NT2/D1 (cell line): ENCODE data around the gene PCOLCE2.

Experiments
- DNase-seq: peaks from one replicate; pipeline ENCODE4 v3.0.0-alpha.2; 2011; ENCODE audit warnings: low read depth, low spot score
- H3K27me3 ChIP-seq: 2 replicates; pipeline ENCODE4 v1.6.0; 2011; ENCODE audit warnings: mild to moderate bottlenecking; ENCODE audit not compliant: insufficient read length, insufficient read depth
- H3K36me3 ChIP-seq: 2 replicates; pipeline ENCODE4 v1.6.1; 2011; ENCODE audit warnings: mild to moderate bottlenecking, low read length, mixed read lengths; ENCODE audit not compliant: insufficient read depth, insufficient read length
- H3K4me1 ChIP-seq: 2 replicates; pipeline ENCODE4 v1.5.1; 2011; ENCODE audit not compliant: insufficient read depth, insufficient read length
- H3K4me3 ChIP-seq: 2 replicates; pipeline ENCODE4 v1.5.1; 2011; ENCODE audit warnings: low read depth; ENCODE audit not compliant: insufficient read length
- H3K9ac ChIP-seq: 2 replicates; pipeline ENCODE4 v1.6.0; 2011; ENCODE audit warnings: low read depth; ENCODE audit not compliant: insufficient read length
- H3K9me3 ChIP-seq: 2 replicates; pipeline ENCODE4 v1.5.1; 2011; ENCODE audit warnings: mild to moderate bottlenecking, low read length; ENCODE audit not compliant: insufficient read depth
- SUZ12 ChIP-seq: IDR thresholded peaks from 2 replicates; pipeline ENCODE4 v1.6.1; 2011; ENCODE audit not compliant: insufficient read length, insufficient read depth; ENCODE audit errors: extremely low read depth
- YY1 ChIP-seq: IDR thresholded peaks from 2 replicates; pipeline ENCODE4 v1.6.1; 2011; ENCODE audit not compliant: insufficient read length, insufficient read depth
- ZNF274 ChIP-seq: IDR thresholded peaks from 2 replicates; pipeline ENCODE4 v1.6.1; 2011; ENCODE audit warnings: mild to moderate bottlenecking, low read depth, low read length

The PCOLCE2 gene

GRCh38 chr3:142785996-142786395 lies 102.9 kb downstream of the PCOLCE2 start:
- H3K36me3 ChIP-seq = peaks cover 7% of the 10 kb centered on the region
- no peaks in the 10 kb centered on the region for H3K27me3 ChIP-seq
- TF ChIP-seq SUZ12 (no peak), YY1 (no peak), ZNF274 (no peak)

GRCh38 chr3:142784228-142784627 lies 104.7 kb downstream of the PCOLCE2 start:
- no peak for DNase-seq
- peaks cover 8% of the 10 kb centered on the region for H3K36me3 ChIP-seq
- no peak overlapping the region for H3K9ac ChIP-seq
- TF ChIP-seq ZNF274 = no peak
- no peaks in the 10 kb centered on the region for H3K27me3 ChIP-seq
- H3K9me3 ChIP-seq = no peaks in the 10 kb centered on the region
- H3K4me3 ChIP-seq = no peak overlapping the region
- no peaks in the 10 kb centered on the region for H3K4me1 ChIP-seq

More at GRCh38 chr3:142785996-142786395, 102.9 kb downstream of the PCOLCE2 start:
- H3K9ac ChIP-seq = no peak overlapping the region
- no peaks in the 10 kb centered on the region for H3K4me1 ChIP-seq
- H3K4me3 ChIP-seq = no peak overlapping the region
- H3K9me3 ChIP-seq = no peaks in the 10 kb centered on the region
- DNase-seq = no peak

GRCh38 chr3:142782616-142783015 lies 106.3 kb downstream of the PCOLCE2 start:
- DNase-seq = no peak
- TF ChIP-seq ZNF274 (no peak), SUZ12 (no peak), YY1 (no peak)
- no peak overlapping the region for H3K4me3 ChIP-seq

GRCh38 chr3:142779591-142779990 lies 109.3 kb downstream of the PCOLCE2 start:
- Histone ChIP-seq H3K36me3 (peaks cover 8% of the 10 kb centered on the region), H3K9ac (no peak overlapping the region), H3K27me3 (no peaks in the 10 kb centered on the region), H3K4me1 (no peaks in the 10 kb centered on the region), H3K9me3 (no peaks in the 10 kb centered on the region), H3K4me3 (no peak overlapping the region)
- TF ChIP-seq SUZ12 = no peak
- TF ChIP-seq ZNF274 = no peak
- no peak for TF ChIP-seq YY1
- no peak for DNase-seq

More at GRCh38 chr3:142782616-142783015, 106.3 kb downstream of the PCOLCE2 start:
- no peaks in the 10 kb centered on the region for H3K27me3 ChIP-seq
- no peaks in the 10 kb centered on the region for H3K4me1 ChIP-seq
- no peak overlapping the region for H3K9ac ChIP-seq
- peaks cover 8% of the 10 kb centered on the region for H3K36me3 ChIP-seq
- H3K9me3 ChIP-seq = no peaks in the 10 kb centered on the region

- peaks cover 8% of the 10 kb centered on the region for H3K36me3 ChIP-seq
Measured at GRCh38 chr3:142778541-142778940, 110.3 kb downstream of the PCOLCE2 start.

GRCh38 chr3:142777927-142778326 lies 111.0 kb downstream of the PCOLCE2 start:
- TF ChIP-seq YY1 (no peak), SUZ12 (no peak), ZNF274 (no peak)
- DNase-seq = no peak
- Histone ChIP-seq H3K27me3 (no peaks in the 10 kb centered on the region), H3K9me3 (no peaks in the 10 kb centered on the region), H3K9ac (no peak overlapping the region), H3K4me1 (no peaks in the 10 kb centered on the region), H3K4me3 (no peak overlapping the region), H3K36me3 (peaks cover 8% of the 10 kb centered on the region)

More at GRCh38 chr3:142778541-142778940, 110.3 kb downstream of the PCOLCE2 start:
- Histone ChIP-seq H3K9me3 (no peaks in the 10 kb centered on the region), H3K9ac (no peak overlapping the region), H3K27me3 (no peaks in the 10 kb centered on the region), H3K4me3 (no peak overlapping the region), H3K4me1 (no peaks in the 10 kb centered on the region)
- no peak for DNase-seq
- TF ChIP-seq SUZ12 (no peak), ZNF274 (no peak), YY1 (no peak)

- no peak for DNase-seq
- no peaks in the 10 kb centered on the region for H3K4me1 ChIP-seq
- no peak overlapping the region for H3K4me3 ChIP-seq
- H3K9ac ChIP-seq = no peak overlapping the region
- TF ChIP-seq ZNF274 (no peak), YY1 (no peak), SUZ12 (no peak)
- peaks cover 10% of the 10 kb centered on the region for H3K36me3 ChIP-seq
- H3K9me3 ChIP-seq = no peaks in the 10 kb centered on the region
- H3K27me3 ChIP-seq = no peaks in the 10 kb centered on the region
Measured at GRCh38 chr3:142768338-142768737, 120.5 kb downstream of the PCOLCE2 start.
